ENCODE results near the gene CCDC24.

DNA sequence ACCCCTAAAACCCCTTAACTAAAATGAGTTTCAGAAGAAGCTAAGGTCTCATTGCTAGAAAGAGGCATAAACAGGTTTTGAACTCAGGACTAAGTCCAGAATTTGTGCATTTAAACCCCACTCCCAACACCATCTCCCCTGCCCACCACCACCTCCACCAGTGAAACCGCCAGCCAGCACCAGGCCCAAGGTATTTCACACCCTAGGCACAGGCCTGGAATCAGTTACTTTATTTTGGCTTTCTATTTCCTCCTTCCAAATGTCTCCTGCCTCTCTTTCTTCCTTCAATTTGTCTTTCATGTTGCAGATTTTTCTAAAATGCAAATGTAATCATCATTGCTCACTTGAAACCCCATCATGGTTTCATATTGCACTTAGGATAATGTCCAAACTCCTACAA is 46.5 kb upstream of the CCDC24 start:
- TF ChIP-seq, protein P1, sequence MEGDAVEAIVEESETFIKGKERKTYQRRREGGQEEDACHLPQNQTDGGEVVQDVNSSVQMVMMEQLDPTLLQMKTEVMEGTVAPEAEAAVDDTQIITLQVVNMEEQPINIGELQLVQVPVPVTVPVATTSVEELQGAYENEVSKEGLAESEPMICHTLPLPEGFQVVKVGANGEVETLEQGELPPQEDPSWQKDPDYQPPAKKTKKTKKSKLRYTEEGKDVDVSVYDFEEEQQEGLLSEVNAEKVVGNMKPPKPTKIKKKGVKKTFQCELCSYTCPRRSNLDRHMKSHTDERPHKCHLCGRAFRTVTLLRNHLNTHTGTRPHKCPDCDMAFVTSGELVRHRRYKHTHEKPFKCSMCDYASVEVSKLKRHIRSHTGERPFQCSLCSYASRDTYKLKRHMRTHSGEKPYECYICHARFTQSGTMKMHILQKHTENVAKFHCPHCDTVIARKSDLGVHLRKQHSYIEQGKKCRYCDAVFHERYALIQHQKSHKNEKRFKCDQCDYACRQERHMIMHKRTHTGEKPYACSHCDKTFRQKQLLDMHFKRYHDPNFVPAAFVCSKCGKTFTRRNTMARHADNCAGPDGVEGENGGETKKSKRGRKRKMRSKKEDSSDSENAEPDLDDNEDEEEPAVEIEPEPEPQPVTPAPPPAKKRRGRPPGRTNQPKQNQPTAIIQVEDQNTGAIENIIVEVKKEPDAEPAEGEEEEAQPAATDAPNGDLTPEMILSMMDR (IDR thresholded peaks at IDR 0.05; ENCODE audit: insufficient read depth, low read depth, low read length): no peak
- no peak for TF ChIP-seq EZH2 (IDR thresholded peaks at IDR 0.05; ENCODE audit: insufficient read depth, low read length)
